Measurements from ENCODE around the gene RSPH9.
"Not testable (repeated sequence)": the region's sequence is repeated elsewhere in the genome, so short reads cannot be mapped to it uniquely, and the experiment has no call there.

Gene RSPH9

GRCh38 chr6:43689421-43689820 is 44.6 kb downstream of the RSPH9 start:
- DNase-seq, result no peak

DNA sequence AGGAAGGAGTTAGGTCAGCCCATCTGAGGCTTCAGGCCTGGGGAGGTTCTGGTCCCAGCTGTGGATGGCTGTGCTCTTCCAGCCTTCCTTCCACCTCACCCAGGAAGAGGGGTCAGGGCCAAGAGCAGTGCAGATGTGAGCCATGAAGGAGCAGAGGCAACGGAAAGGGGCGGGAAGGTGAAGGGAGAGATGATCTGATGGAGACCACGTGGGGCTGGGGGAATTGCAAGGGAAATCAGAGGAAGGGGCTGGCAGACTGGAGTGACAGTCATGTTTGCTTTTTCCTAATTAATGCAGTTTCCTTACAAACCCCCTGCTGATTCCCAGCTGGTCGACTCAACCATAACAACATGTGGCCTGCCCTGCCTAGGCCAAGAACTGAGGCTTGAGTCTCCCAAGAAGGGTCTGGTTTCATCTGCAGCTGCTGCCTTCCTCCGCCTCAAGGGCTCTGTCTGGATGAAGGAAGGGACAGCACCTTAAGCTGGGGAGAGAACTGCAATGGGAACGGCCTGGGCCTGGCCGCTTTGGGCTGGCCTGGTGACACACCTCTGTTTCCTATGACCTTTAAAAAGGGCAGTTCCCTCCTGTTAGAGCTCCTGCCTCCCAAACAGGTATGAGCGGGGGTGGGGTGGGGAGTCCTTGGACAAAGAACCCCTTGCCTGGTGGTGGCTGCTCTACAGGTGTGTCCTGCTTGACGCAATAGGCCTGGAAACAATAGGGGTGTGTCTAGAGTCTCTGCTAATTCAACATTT is 50.6 kb downstream of the RSPH9 start:
- DNase-seq, result no peak

- DNase-seq, result no peak
Observed at GRCh38 chr6:43695967-43696291, 51.1 kb downstream of the RSPH9 start.

- no peak for DNase-seq
Observed at GRCh38 chr6:43697421-43697820, 52.6 kb downstream of the RSPH9 start.

DNA sequence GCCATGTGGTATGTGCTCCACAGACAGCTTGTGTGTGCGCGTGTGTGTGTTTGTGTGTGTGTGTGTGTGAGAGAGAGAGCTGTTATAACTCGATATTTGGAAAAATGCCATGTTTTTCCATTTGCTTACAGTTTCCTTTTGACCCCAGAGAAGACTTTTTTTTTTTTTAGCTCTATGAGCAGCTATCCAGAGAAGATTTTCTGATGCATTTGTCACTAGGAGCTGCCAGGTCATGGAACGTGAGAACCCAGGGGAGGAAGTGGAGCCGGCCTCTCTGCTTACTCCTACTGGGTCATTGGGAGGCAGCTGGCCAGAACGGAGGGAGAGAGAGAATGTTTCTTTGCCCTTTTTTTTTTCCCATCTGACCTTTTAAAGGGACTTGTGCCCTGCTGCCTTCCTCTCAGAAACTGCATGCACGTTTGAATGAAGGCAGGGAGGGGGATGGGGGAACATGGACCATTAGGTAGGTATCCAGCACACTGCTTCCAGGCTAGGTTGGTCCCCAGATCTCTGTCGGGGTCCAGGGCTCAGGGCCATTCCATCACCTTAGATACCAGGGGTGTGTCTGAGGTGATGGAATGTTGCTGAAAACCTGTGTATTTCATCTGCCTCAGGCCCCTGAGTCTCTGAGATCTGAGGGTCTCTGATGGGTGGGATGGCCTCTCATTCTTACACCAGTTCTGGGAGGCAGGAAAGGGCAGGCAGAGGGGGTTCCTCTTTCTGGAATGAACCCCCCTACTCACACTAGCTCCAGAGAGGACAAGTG is 53.9 kb downstream of the RSPH9 start:
- DNase-seq, result peak; percentile 67

DNA sequence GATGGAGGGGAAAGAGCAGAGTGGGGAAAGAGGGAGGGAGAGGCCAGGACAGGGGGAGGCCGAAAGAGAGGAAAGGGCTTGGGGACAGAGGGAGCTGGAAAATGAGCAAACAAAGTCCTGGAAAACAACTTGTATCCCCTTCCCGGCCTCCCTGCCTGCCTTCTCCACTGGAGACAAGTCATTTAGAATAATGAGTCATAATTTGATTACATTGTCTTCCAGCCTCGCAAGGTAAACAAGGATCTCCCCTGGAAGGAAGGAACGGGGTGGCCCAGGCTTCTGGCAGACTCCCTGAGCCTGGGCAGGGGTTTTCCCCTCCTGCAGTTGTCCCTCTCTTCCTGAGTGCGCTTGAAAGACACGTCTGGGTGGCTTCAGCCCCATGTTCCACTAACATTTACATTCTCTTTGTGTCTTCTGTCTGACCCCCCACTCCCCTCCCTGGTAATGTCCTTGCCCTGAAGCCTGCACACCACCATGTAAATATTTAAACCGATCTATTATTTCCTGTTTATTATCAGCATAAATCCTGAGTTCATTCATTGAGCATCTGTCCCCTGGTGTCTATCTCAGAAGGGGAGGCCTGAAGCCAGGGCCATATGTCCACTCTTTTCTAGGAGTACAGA is 54.8 kb downstream of the RSPH9 start:
- peak; percentile 46 for DNase-seq

DNA sequence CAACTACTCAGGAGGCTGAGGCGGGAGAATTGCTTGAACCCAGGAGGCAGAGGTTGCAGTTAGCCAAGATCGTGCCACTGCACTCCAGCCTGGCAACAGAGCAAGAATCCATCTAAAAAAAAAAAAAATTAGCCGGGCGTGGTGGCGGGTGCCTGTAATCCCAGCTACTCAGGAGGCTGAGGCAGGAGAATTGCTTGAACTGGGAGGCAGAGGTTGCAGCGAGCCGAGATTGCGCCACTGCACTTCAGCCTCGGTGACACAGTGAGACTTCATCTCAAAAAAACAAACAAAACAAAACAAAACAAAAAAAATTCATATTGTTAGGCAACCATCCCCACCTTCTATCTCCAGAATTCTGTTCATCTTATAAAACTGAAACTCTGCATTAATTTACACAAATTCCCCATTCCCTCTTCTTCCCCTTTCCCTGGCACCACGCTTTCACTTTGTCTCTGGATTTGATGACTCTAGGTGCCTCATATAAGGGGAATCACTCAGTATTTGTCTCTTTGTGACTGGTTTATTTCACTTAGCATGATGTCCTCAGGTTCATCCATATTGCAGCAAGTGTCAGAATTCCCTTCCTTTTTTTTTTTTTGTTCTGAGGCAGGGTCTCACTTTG is 56.2 kb downstream of the RSPH9 start:
- not testable (repeated sequence) for DNase-seq

- no peak for DNase-seq
Observed at GRCh38 chr6:43702171-43702533, 57.3 kb downstream of the RSPH9 start.

DNA sequence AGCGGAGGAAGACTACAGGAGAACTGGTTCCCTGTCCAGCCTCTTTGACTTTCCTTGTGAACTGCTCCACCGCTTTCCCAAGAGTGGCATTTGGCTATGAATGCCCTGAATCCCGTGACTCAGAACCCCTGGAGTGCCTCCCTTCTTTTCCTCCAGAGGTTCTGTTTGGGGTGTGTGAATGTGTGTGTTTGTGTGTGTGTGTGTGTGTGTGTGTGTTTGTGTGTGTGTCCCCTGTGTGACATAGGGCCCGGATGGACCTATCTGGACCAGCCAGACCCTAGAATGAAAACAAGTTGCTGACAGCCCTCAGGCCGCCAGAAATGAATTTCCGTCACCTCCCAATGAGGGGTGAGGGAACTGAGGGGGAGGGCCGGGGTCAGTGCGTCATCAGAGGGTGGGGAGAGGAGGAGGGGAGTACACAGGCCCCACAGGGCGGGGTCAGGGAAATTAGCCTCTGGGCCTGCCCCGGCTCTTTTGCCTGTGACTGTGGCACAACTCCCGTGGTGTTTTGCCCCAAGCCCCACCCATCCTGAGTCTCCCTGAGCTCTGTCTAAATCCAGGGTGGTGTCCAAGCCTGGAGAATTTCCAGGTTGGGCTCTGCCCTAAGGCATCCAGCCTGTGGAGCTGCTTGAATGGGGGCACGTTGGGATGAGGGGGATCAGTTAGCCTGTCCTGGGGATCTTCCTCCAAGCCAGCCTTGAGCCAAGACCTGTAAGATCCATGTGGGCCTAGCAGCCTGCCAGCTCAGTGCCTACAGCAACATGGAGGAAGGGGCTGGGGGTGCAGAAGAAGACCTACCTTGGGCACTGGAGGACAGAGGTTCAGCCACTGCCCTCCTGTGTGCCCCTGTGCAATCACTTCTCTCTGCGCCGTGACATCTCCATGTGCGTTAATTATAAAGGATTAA is 58.0 kb downstream of the RSPH9 start:
- peak; percentile 89 for DNase-seq

GRCh38 chr6:43703512-43704429 is 58.9 kb downstream of the RSPH9 start:
- no peak for DNase-seq

DNA sequence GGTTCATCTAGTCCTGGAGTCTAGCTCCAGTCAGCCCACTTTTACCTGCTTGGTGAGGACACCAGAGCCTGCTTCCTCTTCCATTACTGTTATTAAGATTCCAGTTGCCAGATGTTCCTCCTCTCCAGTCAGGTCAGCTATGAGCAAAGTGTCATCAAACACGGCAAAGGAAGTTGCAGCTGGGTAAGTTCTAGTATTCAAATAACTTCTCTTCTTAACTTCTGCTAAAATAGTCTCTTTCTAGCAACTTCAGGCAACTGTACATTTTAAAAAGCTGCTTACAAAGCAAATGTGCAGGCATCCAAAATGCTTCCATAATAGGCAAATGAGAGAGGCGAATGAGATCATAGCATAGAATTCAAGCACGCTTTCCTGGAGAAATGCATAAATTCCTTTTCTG is 61.2 kb downstream of the RSPH9 start:
- DNase-seq, result peak; percentile 9

DNA sequence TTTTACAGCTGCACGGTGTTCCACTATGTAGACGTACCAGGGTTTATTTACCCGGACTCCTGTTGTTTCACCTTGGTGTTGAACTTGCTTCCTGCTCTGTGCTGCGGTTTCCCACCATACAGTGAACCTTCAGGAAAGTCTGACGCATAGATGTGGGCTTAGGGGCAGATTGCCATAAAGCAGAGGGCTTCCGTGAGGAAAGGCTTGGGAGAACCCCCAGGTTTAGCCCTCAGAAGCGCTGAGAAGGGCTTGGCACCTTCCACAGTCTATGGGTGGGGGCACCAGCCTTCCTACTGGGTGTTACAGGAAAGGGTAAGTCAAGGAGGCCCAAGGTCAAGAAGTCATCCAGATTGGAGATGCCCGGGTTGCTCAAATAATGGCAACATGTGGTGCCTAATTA is 62.0 kb downstream of the RSPH9 start:
- no peak for DNase-seq

- DNase-seq, result no peak
Observed at GRCh38 chr6:43707269-43707668, 62.4 kb downstream of the RSPH9 start.

- no peak for DNase-seq
Observed at GRCh38 chr6:43707767-43708166, 62.9 kb downstream of the RSPH9 start.

GRCh38 chr6:43708860-43709653 is 64.2 kb downstream of the RSPH9 start:
- DNase-seq, result peak; percentile 86

DNA sequence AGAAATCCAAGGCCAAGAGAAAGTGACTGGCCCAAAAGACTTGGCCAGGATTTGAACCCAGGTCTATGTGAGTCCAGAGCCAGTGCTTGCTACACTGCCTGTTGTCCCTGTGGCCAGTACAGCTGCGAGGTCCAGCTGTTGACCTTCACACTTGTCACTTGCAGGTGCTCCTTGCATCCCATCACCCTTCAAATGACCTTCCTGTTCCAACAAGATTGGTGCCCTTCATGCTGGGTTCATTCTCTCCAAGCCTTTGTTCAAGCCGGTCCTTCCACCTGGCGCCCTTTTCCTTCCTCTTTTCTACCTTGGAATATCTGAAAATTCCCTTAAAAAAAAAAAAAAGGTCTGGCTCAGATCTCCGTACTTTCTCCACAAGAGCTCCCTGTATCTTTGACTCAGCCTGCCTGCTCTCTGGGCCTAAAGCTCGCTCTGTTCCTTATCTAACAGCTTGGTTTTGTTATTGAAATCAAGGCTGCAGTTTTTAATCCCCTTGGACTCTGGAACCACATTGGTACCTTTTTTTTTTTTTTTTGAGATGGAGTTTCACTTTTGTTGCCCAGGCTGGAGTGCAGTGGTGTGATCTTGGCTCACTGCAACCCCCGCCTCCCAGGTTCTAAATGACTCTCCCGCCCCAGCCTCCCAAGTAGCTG is 64.9 kb downstream of the RSPH9 start:
- DNase-seq, result no peak

DNA sequence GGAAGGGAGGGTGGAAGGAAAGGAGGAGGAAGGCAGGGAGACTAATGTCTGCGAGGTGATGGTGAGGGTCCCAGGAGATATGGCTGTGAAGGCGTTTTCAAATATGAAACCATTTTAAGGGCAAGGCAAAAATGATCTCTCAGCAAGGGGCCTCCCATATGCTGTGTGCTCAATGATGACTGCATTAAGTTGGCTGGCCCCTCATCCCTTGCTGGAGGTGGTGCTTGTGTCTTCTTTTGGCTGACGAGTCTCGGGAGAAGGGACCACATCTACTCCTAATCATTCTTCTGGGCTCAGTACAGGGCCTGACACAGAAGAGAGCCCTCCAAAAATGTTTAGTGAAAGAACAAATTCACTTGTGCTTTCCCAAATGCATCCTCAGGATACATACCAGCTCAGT is 65.7 kb downstream of the RSPH9 start:
- no peak for DNase-seq

- no peak for DNase-seq
Observed at GRCh38 chr6:43712579-43712978, 67.7 kb downstream of the RSPH9 start.

- no peak for DNase-seq
Observed at GRCh38 chr6:43713643-43714310, 68.9 kb downstream of the RSPH9 start.

All from HCEC 1CT (cell line).